ENCODE results near the gene EML5. TPM values are rescaled to one million over a fixed set of nuclear protein-coding genes. Genes with fewer than 3 reads are reported as not detected.

Gene EML5
- total and polyA plus RNA-seq, 2 of the 13 experiments (the other 11 are each of a cell fraction or from before 2014, with no cell fraction given): 0.11 TPM; not detected in 1

DNA sequence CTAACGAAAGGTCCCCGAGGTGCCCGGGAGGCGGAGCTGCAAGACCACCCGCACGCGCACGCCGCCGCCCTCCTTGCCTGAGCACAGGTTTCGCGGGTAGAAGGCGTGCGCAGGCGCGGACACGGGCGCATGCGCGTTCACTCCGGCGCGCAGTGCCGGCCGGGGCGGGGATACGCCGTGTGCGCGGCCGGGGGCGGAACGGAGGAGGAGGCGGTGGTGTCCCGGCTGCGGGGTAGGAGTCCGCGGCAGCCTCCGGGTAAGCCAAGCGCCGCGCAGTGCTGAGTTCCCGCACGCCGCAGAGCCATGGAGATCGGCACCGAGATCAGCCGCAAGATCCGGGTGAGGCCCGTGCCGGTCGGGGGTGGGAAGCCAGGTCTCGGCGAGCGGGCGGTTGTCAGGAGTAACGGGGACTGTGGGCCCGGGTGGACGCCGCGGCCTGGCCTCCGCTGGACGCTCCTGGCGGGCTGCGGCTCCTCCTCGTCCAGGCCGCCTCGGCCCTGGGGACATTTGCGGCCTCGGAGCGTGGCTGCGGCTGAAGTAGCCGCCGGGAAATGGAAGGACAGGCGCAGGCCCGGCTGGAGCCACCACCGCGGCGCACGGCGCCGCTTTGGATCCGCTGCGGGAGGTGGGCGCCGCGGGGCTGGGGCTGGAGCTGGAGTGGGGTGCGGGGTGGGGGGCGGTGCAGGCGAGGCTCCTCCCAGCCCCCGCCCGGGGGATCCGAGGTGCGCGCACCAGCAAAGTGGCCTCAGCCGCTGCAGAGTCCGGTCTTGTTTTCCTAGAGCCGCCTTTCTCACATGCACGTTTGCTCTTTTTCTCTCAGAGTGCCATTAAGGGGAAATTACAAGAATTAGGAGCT is 229.7 kb downstream of the EML5 start, which contains the start of gene ZC3H14 (continued):
- TF ChIP-seq, protein P1, sequence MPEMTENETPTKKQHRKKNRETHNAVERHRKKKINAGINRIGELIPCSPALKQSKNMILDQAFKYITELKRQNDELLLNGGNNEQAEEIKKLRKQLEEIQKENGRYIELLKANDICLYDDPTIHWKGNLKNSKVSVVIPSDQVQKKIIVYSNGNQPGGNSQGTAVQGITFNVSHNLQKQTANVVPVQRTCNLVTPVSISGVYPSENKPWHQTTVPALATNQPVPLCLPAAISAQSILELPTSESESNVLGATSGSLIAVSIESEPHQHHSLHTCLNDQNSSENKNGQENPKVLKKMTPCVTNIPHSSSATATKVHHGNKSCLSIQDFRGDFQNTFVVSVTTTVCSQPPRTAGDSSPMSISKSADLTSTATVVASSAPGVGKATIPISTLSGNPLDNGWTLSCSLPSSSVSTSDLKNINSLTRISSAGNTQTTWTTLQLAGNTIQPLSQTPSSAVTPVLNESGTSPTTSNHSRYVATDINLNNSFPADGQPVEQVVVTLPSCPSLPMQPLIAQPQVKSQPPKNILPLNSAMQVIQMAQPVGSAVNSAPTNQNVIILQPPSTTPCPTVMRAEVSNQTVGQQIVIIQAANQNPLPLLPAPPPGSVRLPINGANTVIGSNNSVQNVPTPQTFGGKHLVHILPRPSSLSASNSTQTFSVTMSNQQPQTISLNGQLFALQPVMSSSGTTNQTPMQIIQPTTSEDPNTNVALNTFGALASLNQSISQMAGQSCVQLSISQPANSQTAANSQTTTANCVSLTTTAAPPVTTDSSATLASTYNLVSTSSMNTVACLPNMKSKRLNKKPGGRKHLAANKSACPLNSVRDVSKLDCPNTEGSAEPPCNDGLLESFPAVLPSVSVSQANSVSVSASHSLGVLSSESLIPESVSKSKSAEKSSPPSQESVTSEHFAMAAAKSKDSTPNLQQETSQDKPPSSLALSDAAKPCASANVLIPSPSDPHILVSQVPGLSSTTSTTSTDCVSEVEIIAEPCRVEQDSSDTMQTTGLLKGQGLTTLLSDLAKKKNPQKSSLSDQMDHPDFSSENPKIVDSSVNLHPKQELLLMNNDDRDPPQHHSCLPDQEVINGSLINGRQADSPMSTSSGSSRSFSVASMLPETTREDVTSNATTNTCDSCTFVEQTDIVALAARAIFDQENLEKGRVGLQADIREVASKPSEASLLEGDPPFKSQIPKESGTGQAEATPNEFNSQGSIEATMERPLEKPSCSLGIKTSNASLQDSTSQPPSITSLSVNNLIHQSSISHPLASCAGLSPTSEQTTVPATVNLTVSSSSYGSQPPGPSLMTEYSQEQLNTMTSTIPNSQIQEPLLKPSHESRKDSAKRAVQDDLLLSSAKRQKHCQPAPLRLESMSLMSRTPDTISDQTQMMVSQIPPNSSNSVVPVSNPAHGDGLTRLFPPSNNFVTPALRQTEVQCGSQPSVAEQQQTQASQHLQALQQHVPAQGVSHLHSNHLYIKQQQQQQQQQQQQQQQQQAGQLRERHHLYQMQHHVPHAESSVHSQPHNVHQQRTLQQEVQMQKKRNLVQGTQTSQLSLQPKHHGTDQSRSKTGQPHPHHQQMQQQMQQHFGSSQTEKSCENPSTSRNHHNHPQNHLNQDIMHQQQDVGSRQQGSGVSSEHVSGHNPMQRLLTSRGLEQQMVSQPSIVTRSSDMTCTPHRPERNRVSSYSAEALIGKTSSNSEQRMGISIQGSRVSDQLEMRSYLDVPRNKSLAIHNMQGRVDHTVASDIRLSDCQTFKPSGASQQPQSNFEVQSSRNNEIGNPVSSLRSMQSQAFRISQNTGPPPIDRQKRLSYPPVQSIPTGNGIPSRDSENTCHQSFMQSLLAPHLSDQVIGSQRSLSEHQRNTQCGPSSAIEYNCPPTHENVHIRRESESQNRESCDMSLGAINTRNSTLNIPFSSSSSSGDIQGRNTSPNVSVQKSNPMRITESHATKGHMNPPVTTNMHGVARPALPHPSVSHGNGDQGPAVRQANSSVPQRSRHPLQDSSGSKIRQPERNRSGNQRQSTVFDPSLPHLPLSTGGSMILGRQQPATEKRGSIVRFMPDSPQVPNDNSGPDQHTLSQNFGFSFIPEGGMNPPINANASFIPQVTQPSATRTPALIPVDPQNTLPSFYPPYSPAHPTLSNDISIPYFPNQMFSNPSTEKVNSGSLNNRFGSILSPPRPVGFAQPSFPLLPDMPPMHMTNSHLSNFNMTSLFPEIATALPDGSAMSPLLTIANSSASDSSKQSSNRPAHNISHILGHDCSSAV (CRISPR knock-in tag; IDR thresholded peaks at IDR 0.05; ENCODE audit: borderline replicate concordance): no peak
- TF ChIP-seq, protein P2, sequence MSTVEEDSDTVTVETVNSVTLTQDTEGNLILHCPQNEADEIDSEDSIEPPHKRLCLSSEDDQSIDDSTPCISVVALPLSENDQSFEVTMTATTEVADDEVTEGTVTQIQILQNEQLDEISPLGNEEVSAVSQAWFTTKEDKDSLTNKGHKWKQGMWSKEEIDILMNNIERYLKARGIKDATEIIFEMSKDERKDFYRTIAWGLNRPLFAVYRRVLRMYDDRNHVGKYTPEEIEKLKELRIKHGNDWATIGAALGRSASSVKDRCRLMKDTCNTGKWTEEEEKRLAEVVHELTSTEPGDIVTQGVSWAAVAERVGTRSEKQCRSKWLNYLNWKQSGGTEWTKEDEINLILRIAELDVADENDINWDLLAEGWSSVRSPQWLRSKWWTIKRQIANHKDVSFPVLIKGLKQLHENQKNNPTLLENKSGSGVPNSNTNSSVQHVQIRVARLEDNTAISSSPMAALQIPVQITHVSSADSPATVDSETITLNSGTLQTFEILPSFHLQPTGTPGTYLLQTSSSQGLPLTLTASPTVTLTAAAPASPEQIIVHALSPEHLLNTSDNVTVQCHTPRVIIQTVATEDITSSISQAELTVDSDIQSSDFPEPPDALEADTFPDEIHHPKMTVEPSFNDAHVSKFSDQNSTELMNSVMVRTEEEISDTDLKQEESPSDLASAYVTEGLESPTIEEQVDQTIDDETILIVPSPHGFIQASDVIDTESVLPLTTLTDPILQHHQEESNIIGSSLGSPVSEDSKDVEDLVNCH (CRISPR knock-in tag; IDR thresholded peaks at IDR 0.05): no peak
- TF ChIP-seq ZNF577 (CRISPR knock-in tag; IDR thresholded peaks at IDR 0.05; ENCODE audit: borderline replicate concordance, low read depth) (0 out of 2 replicates have a peak, but pooled peaks have one; percentile 80), HES4 (CRISPR knock-in tag; IDR thresholded peaks at IDR 0.05; ENCODE audit: borderline replicate concordance) (peak; percentile 78), MTA1 (CRISPR knock-in tag; IDR thresholded peaks at IDR 0.05; ENCODE audit: borderline replicate concordance) (peak; percentile 92), WIZ (CRISPR knock-in tag; IDR thresholded peaks at IDR 0.05) (peak; percentile 51; the same call in 1 of the 2 replicates), ZNF282 (IDR thresholded peaks at IDR 0.05; ENCODE audit: partially characterized antibody) (no peak), ZNF235 (CRISPR knock-in tag; IDR thresholded peaks at IDR 0.05; ENCODE audit: borderline replicate concordance) (peak; percentile 97; the same call in 1 of the 2 replicates), JDP2 (CRISPR knock-in tag; IDR thresholded peaks at IDR 0.05; ENCODE audit: borderline replicate concordance) (peak; percentile 83; the same call in 1 of the 2 replicates), ZSCAN22 (CRISPR knock-in tag; IDR thresholded peaks at IDR 0.05) (0 out of 2 replicates have a peak, but pooled peaks have one; percentile 28), TGIF2 (CRISPR knock-in tag; IDR thresholded peaks at IDR 0.05) (peak; percentile 74; the same call in 1 of the 2 replicates), PAX8 (CRISPR knock-in tag; IDR thresholded peaks at IDR 0.05; ENCODE audit: borderline replicate concordance) (peak; percentile 92; the same call in 1 of the 2 replicates), REPIN1 (CRISPR knock-in tag; IDR thresholded peaks at IDR 0.05; ENCODE audit: borderline replicate concordance, low read depth) (peak; percentile 87)
- TF ChIP-seq, protein P3, sequence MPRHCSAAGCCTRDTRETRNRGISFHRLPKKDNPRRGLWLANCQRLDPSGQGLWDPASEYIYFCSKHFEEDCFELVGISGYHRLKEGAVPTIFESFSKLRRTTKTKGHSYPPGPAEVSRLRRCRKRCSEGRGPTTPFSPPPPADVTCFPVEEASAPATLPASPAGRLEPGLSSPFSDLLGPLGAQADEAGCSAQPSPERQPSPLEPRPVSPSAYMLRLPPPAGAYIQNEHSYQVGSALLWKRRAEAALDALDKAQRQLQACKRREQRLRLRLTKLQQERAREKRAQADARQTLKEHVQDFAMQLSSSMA (CRISPR knock-in tag; IDR thresholded peaks at IDR 0.05): peak; percentile 62; the same call in 1 of the 2 replicates
- TF ChIP-seq, protein P4, sequence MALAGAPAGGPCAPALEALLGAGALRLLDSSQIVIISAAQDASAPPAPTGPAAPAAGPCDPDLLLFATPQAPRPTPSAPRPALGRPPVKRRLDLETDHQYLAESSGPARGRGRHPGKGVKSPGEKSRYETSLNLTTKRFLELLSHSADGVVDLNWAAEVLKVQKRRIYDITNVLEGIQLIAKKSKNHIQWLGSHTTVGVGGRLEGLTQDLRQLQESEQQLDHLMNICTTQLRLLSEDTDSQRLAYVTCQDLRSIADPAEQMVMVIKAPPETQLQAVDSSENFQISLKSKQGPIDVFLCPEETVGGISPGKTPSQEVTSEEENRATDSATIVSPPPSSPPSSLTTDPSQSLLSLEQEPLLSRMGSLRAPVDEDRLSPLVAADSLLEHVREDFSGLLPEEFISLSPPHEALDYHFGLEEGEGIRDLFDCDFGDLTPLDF (CRISPR knock-in tag; IDR thresholded peaks at IDR 0.05): peak; percentile 84
